ENCODE results near the gene PRRT1.
"Not testable (repeated sequence)": the region's sequence is repeated elsewhere in the genome, so short reads cannot be mapped to it uniquely, and the experiment has no call there.

Gene PRRT1

DNA sequence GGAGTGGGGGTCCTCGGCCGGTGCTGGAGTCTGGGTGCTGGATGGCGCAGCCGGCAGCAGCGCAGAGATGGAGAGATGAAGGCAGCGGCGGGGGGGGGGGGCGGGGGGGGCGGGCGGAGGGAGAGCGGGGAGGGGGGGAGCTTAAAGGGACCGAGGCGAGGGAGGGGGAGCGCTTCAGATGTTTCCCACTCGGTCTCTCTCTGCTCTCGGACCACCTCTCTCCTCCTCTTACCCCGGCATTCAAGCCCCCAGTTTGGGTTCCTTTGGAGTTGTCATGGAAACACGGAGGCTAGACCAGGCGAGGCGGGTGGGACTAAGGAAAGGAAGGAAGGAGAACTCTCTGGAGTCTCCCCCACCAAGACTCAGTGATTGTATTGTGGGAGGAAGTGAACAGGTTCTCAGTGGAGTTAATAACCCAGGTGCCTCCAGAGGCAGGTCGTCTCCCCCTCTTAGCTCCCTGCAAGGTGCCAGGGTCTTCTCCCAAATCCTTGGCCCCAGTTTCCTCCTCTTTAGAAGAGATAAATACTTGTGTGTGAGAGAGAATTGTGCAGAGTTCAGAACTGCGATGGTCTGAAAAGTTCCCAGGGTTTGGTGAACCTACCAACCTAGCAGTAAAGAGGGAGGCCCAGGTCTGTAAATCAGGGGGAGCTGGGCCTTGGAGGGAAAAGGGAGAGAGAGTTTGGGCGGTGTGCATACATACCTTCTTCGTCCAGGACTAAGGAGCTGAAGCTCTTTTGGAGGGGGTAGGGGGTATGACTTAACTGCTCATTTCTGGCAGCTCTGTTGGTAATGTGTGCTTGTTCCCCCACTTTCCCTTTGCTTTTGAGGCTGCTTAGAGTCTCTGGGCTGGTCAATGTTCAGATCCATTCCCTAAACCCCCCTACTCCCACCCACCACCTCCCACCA is at the start of gene PRRT1:
Gene PRRT1, minus strand, starts transcription at position 77 of the 906 bp plus-strand sequence. CDS start 112 bp downstream, outside the sequence.
- no peak for DNase-seq (ENCODE audit: low read depth in 1 of 2, low spot score in 1 of 2)

DNA sequence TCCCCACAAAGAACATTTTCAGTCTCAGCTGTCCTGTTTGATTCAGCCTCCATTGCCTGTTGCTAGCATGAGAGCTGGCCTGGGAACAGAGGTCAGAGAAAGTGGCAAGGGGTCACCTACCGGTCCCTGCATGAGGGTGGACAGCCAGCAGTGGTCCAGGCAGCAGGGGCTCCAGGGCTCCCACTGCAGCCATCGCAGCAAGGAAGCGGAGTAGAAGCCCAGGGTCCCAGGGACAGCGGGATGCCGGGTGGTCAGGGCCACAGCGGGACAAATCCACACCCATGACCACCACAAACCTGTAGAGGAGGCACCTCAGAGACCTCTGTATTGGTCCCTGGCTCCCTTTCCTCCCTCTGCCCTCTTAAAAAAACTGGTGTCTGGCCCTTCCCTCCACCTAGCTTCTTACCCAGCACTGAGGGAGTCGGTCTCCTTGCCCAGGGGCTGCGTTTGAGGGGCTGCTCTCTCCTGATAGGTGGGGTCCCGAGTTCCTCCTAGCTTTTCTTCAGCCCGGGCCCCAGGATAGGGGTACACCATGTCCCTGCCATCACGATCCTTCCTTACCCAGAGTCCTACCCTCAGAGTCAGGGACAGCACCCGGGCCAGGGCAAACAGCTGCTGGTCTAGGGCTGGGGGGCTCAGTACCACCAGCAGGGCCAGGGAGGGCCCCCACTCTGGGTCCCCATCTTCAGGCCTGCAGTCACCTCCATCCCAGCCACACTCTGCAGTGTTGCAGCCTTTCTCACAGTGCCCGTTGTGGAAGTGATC is 49.2 kb upstream of the PRRT1 start:
- no peak for DNase-seq (ENCODE audit: low read depth in 1 of 2, low spot score in 1 of 2)

DNA sequence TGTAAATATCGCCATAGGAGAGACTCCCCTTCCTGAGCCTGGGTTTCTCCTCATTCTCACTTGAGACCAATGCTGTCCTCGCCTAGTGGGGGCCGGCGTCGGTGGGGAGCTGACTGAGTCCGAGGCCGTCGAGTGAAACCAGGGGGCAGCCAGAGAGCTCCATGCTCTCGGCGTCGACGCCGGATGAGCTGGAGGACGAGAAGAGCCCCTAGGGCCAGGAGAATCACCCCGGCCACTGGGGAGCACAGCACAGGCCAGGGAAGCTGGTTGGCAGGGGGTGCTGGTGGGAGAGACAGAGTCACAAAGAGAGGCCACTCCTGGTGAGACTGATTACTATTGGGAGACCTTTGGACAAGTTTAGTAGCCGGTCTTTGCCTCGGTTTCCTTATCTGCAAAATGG is 47.1 kb upstream of the PRRT1 start:
- DNase-seq (ENCODE audit: low read depth in 1 of 2, low spot score in 1 of 2) = no peak

DNA sequence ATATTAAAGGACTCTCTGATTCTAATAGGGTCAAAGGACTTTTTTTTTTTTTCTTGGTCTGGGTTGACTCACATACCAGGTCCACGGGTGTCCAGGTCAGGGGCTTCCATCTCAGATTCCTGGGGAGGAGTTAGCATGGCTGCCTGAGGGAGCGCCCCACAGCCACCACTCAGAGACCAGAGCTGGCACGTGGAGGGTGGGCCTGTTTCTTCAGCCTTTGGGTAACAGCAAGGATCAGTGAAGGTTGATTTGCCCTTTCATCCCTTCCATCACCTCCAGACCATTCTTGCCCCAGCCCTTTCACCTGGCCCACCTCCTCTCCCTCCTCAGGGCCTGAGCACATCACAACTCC is 46.6 kb upstream of the PRRT1 start:
- DNase-seq (ENCODE audit: low read depth in 1 of 2, low spot score in 1 of 2) = no peak

DNA sequence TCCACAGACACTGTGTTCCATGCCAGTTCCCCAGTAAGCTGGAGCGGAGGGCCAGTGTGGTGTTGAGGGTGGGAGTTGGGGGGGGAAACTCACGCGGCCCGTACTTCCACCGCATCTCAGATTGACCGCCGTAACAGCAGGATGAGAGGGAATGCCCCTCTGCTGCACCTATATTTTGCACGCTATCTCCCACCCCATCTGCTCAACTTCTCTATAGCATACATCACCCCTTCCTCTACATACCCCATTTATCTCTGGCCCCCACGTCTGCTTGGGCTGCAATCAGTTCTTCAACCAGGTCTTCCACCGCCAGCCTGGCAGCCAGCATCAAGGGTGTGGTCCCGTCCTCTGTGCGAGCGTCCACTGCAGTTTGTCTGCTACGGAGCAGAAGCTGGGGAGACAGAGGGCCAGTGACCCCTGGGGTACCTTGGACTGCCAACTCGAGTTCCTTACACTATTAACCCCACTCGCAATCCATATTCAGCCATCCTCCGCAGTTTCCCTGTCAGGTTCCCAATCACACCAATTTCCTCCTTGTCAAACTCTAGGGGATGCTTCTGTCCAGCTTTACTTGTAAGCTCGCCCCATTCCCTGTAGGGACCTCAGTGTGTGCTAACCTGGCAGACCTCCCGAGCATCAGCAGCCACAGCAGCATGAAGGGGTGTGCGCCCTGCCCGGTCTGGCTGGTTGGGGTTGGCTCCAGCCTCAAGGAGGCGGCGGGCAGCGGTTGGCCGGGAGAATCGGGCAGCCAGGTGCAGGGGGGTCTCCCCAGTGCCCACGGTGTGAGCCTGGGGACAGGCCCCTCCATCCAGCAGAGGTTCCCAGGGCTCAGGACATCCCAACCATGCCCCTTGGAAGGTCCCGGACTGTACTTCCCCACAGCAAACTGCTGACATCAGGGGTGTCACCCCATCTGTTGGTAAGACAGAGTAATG is 45.2 kb upstream of the PRRT1 start:
- no peak for DNase-seq (ENCODE audit: low read depth in 1 of 2, low spot score in 1 of 2)

DNA sequence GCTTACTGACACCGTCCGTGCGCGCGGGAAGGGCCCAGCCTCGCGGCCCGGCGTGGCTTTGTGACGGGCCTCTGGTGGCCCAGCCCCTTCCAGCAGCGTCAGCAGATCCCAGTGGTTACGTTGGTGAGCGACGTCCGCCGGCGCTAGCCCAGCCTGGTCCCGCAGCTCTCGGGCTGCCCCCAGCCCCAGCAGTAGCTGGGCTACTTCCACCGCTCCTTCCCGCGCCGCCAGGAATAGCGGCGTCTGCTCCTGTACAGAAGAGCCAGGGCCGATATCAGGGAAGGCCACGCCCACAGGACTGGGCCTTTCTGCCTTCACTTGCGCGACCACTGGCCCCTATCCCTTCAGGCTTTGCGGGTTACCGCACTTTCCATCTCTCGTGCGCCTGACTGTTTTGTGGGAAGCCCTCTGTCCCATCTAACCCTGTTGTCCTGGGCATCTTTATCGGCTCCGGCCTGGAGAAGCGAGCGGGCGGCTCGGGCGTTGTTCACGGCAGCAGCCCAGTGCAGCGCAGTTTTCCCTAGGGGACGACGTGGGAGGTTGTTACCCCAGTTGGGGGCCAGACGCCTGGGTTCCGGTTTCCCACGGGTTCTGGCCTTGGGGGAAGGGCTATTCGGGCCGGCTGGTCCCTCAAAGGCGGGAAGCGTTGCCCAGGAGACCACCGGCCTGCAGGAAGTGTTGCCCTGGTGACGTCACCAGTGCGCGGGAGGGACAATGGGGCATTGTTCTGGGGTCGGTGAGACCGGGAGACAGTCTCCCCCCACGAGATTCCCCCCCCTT is 44.4 kb upstream of the PRRT1 start:
- peak in 1 of 2 donors; percentile 24 for DNase-seq (ENCODE audit: low read depth in 1 of 2, low spot score in 1 of 2)

DNA sequence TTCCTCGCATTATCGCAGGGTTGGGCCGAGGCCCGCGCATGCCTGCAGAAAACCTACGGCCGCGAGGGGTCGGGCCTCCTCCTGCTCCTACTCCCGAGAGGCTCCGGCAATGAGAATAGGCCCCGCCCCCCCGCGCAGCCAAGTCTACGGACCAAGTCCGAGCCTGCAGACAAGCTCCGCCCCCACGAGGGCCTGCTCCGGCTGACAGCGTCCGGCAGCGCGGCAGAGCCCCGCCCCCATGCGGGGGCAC is 43.8 kb upstream of the PRRT1 start:
- peak; percentile 100 for DNase-seq (ENCODE audit: low read depth in 1 of 2, low spot score in 1 of 2)

DNA sequence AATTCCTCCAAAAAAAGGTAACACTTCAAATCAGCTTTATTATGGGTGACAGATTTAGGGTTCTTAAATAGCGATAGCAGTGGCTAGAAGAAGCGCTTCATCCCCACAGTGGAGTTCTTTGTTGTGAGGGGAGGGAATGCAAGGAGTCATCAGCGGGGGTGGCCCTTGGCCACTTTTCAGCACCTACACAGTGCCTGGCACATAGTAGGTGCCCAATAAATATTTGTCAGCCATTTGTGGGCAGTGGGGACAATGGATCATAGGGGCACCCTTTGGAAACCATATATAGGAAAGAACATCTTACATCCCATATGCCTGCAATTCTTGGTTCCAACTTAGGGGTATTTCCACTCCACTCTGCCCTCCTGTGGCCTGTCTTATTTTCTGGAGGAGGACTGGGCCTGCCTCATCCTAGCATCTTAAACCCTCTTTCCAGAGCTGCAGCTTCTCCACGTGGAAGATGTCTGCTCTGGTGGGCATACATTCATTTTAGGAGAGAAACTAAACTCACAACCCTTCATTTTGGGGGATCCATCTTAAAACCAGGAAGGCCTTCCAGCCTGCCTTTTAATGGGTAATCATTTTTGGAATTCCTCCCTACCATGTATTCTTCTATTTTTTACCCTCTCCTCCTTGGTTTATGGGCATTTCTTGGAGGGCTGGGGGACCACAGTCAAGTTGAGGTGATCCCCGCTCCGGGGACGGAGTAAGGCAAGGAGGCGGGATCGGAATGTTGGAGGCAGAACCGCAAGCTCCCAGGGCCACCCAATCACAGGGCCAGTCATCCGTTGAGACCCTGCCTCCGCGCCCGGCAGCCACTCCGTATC is 43.3 kb upstream of the PRRT1 start:
- no peak for DNase-seq (ENCODE audit: low read depth in 1 of 2, low spot score in 1 of 2)

DNA sequence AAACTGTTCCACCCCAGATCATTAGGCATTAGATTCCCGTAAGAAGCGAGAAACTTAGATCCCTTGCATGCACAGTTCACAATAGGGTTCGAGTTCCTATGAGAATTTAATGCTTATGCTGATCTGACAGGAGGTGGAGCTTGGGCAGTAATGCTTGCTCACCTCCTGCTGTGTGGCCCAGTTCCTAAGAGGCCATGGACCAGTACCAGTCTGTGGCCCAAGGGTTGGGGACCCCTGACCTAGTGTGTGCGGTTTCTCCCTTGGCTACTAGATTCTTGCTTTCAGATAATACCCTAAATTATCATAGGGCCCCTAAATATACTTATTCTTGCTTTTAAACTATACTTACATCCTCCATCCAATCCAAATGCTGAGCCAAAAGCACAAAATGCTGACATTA is 42.6 kb upstream of the PRRT1 start:
- DNase-seq (ENCODE audit: low read depth in 1 of 2, low spot score in 1 of 2) = no peak

DNA sequence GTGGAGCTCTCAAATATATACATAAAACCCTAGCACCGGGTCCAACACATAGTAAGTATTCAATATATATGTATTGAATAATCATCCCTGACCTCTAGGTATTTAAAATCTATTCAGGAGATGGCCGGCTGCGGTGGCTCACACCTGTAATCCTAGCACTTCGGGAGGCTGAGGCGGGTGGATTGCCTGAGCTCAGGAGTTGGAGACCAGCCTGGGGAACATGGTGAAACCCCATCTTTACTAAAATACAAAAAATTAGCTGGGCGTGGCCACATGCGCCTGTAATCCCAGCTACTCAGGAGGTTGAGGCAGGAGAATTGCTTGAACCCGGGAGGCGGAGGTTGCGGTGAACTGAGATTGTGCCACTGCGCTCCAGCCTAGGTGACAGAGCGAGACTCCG is 41.4 kb upstream of the PRRT1 start:
- not testable (repeated sequence) for DNase-seq (ENCODE audit: low read depth in 1 of 2, low spot score in 1 of 2)

DNA sequence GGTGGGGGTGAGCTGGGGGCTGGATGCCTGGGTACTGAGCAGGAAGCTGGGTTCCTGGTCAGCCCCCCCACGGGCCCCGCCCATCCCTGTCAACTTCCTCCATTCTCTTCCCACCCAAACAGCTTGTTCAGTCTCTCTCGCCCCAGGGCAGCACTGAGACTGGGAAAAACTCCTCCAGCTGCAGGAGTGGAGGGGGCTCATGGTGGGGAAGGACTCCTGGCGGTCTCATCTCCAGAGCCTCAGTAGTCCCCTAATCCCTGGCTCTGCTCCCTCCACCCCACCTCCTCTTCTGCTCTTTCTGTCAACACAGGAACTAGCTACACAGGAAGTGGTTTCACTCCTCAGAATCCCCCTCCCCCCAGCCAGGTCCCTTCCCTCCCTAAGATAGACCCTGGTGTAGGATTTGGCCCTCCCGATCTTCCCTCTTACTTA is 40.9 kb upstream of the PRRT1 start, which contains the start of gene GPSM3:
Gene GPSM3, minus strand, starts transcription at position 36 of the 432 bp plus-strand sequence. CDS start 130 bp downstream, outside the sequence.
- no peak for DNase-seq (ENCODE audit: low read depth in 1 of 2, low spot score in 1 of 2)

DNA sequence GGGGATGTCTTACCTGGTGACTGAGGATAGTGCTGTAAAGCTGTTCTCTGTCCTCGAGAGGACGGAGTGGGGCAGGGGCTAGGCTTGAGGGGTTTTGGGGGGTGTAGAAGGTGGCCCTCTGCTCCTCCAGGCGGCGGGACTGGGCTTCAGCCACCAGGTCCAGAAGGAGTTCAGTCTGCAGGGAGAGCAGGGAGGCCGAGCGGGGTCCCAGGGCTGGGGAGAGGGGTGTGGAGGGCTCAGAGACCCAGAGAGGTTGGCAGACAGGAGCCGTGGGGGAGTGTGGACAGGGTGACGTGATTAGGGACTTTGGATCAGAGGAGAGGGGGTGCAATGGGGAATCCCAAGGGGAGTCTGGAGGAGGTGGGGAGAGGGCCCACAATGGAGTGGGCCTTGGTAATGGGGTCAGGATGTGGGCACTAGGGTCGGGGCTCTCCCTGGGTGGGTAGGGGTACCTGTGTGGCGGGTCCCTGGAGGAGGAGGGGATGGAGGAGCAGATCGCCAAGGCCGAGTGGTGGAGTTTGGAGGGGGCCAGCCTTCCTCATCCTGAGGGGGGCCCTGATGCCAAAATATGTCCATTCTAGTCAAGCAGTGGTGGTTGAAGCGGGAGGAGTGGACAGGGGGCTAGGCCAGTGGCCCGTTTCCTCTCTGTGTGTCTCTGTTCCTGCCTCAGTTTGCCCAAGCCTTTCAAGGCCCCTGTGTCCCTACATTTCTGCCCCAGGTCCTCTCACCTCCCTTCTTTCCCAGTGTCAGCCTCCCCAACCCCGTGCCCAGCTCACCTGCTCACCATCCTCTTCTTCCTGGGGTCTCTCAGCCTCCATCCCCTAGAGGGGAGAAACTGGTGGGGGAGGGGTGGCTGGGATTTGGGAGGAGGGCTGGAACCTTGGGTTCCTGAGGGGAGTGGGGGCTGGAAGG is 40.2 kb upstream of the PRRT1 start:
- no peak for DNase-seq (ENCODE audit: low read depth in 1 of 2, low spot score in 1 of 2)

DNA sequence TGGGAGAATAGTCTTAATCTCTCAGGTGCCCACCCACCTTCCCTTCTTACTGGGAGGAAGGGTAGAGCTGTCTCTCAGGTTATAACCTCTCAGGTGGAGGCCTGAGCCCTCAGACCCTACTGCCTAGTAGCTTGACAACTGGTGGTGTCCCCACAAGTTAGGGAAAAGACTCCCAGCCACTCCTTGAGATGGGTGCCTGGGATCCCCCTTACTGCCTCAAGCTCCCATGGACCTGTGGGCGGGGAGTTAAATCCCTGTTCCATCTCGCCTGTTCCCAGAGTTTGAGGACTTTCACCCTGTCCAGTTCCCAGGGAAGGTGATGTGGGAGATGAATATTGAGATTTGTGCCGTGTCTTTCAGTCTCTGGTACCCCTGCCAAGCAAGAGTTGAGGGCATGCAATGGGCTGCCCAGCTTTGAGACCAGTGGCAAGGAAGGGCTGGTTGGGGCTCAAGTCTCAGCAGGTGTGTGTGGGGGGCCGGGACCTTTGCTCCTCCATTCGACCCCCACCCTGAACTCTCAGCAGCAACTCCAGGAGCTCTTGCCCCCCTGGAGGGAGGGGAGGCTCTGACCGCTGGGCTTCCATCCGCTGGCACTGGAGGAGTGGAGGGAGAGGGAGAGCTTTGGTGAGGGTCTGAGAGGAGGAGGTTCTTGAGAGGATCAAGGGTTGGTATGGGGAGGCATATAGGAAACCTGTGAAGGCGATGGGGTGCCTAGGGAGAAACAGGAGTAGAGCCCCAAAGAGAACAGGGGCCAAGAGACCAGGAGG is 39.4 kb upstream of the PRRT1 start:
- no peak for DNase-seq (ENCODE audit: low read depth in 1 of 2, low spot score in 1 of 2)

DNA sequence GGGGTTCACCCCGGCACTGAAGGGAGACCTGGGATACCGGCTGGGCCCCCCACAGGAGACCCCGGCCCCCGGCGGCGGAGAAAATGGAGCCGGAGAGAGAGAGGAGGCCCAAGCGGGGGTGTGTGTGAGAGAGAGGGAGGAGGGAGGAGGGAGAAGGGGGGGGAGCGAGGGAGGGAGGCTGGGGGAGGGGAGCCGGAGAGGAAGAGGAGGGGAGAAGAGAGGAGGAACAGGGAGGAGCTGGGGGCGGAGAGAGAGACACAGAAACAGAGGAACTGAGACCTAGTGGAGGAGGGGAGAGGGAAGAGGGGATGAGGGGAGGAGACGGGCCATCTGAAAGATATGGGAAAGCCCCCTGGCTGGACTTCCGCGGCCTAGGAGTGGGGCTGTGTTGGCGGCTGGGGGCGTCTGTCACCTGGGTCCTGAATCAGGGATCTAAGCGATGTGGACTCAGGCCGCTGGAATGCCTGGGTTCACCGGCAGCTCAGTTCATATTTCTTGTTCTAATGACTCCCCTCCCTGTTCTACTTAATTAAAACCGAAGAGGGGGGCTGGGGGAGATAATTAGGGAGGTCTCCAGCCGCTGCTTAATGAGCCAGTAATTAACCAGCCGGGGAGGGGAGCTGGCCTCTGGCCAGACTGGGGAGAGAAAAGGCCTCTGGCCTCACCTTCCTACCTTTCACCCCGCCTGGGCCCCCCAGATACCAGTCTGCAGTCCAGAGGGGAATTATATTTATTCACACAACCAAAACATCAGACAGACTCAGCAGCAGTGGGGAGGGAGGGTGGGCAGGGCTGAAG is 38.5 kb upstream of the PRRT1 start, which contains the start of gene PBX2:
Gene PBX2, minus strand, starts transcription at position 149 of the 798 bp plus-strand sequence. CDS start 287 bp downstream, outside the sequence.
- peak; percentile 66 to 69 for DNase-seq (ENCODE audit: low read depth in 1 of 2, low spot score in 1 of 2)

DNA sequence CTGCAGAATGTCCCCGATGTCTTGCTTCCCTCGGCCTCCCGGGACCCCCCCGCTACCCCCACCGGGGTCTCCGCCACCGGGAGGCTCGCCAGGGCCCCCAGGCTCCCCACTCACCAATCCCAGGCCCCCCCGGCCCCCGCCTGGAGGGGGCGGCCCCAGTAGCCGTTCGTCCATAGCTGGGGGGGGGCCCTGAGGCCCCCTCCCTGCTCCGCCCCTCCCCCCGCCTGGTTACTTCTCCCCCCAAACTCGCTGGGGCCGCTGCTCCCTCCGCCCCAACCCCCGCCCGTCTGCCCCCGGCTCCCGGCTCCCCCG is 38.0 kb upstream of the PRRT1 start:
- DNase-seq (ENCODE audit: low read depth in 1 of 2, low spot score in 1 of 2) = no peak

DNA sequence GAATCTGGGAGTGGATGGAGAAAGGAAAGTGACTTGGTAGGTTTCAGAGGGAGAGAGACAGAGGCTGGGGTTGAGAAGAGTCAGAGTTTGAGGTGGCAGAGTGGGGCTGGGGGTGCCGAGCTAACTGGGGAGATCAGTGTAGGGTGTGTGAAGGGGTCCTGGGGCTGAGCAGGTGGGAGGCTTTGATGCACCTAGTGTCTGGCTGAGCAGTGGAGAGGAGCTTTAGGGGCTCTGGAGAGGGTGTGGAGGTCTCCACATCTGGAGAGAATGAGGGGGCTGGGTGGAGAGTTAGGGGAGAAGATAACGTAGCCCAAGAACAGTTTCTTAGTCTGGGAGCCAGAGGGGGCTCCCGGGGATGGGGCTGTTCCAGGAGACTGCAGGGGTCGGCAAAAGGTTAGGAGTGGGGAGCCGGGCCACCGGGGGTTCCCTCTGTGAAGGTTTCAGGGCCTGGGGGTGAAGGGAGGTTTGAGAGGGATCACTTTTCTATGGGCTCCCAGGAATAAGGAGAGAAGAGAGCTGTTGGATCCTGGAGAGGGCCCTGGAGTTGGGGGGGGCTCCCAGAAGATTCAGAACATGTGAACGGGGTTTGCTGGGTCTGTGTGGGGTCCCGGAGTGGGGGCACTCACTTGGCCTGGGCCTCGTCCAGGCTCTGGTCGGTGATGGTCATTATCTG is 37.5 kb upstream of the PRRT1 start:
- DNase-seq (ENCODE audit: low read depth in 1 of 2, low spot score in 1 of 2) = no peak
